ENCODE results near the gene FGGY.
"Not testable (repeated sequence)": the region's sequence is repeated elsewhere in the genome, so short reads cannot be mapped to it uniquely, and the experiment has no call there.

FGGY gene, protein sequence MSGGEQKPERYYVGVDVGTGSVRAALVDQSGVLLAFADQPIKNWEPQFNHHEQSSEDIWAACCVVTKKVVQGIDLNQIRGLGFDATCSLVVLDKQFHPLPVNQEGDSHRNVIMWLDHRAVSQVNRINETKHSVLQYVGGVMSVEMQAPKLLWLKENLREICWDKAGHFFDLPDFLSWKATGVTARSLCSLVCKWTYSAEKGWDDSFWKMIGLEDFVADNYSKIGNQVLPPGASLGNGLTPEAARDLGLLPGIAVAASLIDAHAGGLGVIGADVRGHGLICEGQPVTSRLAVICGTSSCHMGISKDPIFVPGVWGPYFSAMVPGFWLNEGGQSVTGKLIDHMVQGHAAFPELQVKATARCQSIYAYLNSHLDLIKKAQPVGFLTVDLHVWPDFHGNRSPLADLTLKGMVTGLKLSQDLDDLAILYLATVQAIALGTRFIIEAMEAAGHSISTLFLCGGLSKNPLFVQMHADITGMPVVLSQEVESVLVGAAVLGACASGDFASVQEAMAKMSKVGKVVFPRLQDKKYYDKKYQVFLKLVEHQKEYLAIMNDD

DNA sequence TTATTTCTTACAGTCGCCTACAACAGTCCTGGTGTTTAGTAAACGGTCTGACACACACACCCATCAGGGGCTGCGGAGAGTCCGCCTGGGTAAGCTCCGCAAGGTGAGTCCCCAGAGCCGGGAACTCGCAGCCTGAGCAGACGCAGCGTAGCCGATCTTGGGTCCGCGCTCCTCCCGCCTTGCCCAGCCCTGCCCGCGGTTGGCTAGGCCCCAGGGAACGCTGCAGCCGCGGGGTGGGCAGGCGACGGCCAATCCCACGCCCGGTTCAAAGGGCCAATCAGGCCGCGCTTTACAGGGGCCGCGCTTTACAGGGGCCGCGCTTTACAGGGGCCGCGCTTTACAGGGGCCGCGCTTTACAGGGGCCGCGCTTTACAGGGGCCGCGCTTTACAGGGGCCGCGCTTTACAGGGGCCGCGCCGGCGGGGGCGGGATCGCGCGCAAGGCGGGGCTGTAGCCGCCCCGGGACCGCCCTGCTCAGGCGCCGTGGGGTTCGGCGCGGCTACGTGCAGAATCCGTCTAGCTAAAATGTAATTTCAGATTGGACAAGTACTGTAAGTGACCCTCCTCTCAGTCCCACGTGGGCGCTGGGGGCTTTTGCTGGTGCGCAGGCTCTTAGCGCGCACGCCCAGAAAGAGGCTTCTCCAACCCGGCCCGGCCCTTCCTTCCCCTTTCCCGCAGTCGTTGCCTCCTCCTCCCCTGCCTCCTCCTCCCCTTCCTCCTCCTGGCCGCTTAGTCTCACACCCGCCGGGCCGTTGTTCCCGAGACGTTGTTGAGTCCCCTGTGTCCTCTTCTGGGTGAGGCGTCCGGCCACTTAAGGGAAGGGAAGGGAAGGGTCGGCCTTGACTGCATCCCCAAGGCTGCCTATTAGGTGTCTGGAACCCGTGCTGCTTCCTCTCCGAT lies at the start of gene FGGY:
TSS of gene FGGY (plus strand) at position 737 of the 899 bp plus-strand sequence. CDS start 24,456 bp downstream, outside the sequence.
- peak; percentile 23 for FAIRE-seq

GRCh38 chr1:59248758-59249157 lies 48.1 kb upstream of the FGGY start:
- FAIRE-seq: no peak

GRCh38 chr1:59249396-59250137 lies 47.3 kb upstream of the FGGY start:
- no peak for FAIRE-seq

DNA sequence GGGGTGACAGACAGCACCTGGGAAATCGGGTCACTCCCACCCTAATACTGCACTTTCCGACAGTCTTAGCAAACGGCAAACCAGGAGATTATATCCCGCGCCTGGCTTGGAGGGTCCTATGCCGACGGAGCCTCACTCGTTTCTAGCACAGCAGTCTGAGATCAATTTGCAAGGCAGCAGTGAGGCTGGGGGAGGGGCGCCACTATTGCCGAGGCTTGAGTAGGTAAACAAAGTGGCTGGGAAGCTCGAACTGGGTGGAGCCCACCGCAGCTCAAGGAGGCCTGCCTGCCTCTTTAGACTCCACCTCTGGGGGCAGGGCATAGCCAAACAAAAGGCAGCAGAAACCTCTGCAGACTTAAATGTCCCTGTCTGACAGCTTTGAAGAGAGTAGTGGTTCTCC lies 45.8 kb upstream of the FGGY start:
- FAIRE-seq: not testable (repeated sequence)

- FAIRE-seq: not testable (repeated sequence)
Measured at GRCh38 chr1:59256429-59256828, 40.5 kb upstream of the FGGY start.

DNA sequence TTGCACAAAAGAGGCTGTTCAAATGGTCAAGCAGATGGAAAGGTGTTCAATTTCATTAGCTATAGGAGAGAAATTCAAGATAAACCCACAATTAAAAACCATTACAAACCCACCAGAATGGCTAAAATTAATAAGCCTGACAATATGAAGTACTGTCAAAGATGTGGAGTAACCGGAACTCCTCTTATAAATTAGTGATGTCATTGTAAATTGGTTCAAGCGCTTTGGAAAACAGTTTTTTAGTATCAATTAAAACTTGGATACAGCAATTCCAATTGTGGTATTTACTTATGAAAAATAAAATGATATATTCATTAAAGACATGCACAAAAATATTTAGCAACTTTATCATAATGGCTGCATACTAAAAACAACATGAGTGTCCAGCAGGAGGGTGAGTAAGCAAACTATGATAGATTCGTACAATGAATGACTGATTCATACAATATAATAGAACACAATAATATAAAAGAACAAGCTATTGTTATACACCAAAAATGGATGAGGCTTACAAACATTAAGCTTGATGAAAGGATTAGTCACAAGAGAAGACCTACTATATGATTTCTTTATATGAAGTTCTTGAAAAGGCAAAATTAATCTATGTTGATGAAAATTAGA lies 38.4 kb upstream of the FGGY start:
- FAIRE-seq: no peak

DNA sequence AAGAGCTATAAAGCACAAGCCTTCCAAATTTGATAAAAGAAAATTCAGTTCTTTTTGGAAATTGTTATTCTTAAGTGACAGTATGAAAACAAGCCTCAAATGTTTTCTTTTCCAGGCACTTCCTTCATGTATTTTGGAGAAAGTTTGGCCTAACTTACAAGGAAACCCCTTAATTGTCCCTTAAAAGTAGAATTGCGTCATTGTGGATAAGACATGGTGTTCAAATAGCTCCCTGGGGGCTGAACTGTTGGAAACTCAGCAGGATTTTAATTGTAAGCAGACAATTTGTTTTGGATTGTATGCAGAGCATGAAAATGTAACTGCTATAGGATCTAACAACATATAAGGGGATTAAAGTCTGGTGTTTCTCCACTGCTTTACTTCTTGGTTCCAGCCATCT lies 35.4 kb upstream of the FGGY start:
- FAIRE-seq: no peak

DNA sequence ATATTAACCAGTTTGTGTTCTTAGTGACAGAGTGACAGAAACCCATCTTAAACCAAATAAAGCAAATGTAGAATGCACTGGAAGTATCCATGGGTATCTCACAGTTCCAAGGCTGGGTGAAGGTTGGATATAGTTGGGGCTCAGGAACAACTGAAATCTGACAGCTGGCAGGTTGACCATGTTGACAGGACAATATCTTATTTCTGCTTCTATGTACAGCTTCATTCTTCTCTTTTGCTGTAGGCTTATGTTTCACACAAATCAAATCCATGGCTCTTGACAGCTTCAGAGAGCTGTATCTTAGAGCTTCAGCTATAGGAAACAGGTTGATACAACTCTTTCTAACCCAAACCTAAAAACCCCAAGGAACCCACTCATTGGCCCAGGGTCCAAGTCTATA lies 34.3 kb upstream of the FGGY start:
- FAIRE-seq: no peak

DNA sequence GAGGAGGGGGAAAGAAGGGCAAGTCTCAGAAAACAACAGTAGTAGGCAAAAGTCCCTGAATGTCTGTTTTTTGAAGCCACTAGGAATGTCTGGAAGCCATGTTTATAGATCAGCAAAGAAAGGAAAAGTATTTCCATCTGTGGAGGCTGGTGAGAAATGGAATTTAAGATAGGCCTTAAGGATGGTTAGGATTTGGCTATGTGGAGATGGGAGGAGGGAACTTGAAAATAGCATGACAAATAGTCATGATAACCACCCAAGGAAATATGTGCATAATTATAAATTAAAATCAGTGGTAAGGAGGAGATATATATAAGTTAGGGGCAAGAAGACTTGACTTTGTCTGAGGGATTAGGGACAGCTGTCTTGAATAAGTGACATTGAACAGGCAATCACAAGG lies 33.8 kb upstream of the FGGY start:
- no peak for FAIRE-seq

DNA sequence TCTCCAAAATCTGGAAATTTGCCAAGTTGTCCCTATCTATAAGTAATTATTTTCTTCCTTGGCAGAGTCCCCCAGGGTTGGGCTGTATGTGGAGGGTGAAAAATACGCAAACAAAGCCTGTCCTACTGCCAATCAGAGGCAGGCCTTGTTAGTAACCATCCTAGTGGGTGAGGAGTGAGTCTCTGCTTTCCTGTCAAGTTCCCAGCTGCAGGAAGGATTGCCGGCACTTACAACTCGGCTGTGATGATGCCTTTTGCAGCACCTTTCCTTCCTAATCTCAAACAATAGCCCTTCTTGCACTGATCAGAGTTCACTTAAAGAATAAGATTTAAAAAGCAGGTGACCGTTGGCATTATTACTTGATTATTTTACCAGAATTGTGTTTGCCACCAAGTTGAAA lies 31.3 kb upstream of the FGGY start:
- FAIRE-seq: no peak

DNA sequence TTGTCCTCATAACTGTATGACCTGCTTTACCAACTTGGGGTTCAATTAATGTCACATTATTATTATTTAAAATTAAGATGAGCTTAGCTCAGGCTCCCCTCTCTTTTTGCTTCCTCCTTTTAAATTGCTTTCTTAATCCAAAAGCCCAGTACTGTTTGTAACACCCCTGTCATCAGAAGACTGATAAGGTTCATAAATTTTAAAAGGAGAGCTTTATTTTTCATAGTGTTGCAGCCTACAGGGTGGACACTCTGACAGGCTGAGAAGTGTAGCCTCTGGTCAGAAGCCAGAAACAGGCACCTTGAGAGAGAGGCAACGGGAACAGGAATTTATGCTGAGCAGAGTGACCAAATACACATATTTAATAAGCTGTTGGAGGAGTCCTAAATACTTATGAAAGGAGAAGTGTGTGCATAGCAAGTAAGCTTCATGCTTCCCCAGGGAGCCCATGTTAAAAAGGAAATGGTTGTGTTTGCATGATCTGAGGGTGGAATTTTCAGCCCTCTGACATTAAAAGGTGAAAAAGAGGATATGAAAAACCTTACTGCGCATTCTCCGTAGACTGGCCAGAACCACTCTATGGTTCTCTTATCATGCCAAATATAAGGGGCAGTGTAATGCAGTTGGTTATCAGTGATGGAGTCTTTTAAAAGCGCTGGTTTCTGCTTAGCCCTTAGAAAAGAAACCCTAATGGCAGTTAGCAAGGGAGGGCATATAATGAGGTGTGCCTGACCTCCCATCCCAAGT lies 30.5 kb upstream of the FGGY start:
- FAIRE-seq: no peak

DNA sequence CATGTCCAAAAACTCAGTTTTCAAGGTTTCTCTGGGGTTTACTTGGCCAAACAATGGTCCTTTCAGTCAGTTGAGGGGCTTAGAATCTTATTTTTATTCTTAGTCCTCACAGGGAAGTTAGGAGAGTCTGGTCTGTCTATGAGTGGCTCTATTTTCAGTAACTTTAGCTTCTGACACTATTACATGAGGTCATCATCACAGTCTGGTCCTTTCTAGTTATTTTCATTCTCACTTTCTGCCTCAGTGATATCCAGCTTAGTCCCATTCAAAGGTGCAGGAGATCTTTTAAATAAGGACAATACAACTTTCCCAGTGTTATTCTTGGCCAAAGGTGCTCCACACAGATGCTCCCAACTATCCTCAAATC lies 30.0 kb upstream of the FGGY start:
- no peak for FAIRE-seq

- no peak for FAIRE-seq
Measured at GRCh38 chr1:59268406-59268805, 28.5 kb upstream of the FGGY start.

- no peak for FAIRE-seq
Measured at GRCh38 chr1:59271561-59272260, 25.2 kb upstream of the FGGY start.

DNA sequence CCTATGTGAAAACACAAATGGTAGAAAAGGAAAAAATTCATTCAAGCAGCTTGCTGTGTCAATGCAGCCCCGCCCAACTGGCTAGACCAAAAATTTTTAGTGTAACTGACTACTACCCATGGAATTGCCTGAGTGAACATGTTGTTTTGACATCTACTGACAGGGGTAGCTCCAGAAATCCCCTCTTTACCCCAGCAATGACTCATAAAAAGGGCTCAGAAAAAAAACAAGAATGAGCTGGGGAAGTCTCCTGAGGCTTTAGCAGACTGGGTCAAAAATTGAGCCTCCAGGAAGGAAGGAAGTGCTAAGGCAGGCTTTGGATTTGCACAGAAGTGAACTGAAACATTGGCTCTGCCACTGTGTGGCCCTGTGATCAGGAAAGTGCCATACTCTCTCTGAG lies 24.4 kb upstream of the FGGY start:
- no peak for FAIRE-seq

- FAIRE-seq: no peak
Measured at GRCh38 chr1:59276439-59276851, 20.4 kb upstream of the FGGY start.

- no peak for FAIRE-seq
Measured at GRCh38 chr1:59278780-59279354, 18.0 kb upstream of the FGGY start.

DNA sequence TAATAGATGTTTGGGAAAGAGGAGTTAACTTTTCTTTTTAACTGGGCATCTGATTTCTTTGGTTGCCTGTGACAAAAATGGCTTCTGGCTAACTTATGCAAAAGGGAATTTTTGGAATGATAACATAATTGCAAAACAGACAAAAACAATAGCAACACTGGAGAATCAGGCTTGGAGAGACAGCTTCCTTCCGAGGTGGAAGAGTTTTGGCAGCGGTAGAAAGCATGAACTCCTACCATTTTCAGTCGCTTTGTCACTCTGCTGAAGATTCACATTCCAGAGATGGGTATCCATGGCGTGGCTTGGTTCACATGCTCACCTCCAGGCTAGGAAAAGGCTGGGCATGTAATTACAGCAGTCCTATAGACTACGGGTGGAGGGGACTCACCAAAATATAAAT lies 17.2 kb upstream of the FGGY start:
- FAIRE-seq: no peak

- FAIRE-seq: no peak
Measured at GRCh38 chr1:59282951-59283350, 13.9 kb upstream of the FGGY start.

GRCh38 chr1:59285691-59286090 lies 11.2 kb upstream of the FGGY start:
- no peak for FAIRE-seq

DNA sequence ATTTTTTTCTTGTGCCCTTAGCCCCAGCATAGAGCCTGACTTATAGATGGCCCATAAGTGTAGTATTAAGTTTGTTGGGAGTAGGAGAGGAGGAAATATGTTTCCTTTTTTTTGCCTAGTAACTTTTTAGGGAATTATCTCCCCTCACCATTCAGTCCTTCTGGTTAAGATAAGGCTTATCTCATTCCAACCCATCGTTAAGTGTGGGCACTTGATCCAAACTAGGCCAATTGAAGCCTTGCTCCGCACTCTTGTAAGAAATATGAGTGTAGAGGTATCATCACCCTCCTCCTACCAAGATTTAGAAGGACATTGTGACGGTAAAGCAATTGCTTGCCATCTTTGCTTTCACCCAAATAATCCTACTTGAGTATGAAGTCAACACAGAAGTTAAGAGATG lies 8.8 kb upstream of the FGGY start:
- no peak for FAIRE-seq

All from A204.1 (cell line).